GM19099 (cell line): ENCODE results near the gene TSGA10IP.
A peak's percentile ranks its signal among the peaks of the same experiment; 100 is the strongest.

Experiments used
- POLR2A ChIP-seq: IDR thresholded peaks from 3 replicates; pipeline ENCODE4 v1.6.1; 2011; ENCODE audit warnings: low read depth; ENCODE audit not compliant: insufficient read length; ENCODE audit errors: extremely low read depth

TSGA10IP gene

DNA sequence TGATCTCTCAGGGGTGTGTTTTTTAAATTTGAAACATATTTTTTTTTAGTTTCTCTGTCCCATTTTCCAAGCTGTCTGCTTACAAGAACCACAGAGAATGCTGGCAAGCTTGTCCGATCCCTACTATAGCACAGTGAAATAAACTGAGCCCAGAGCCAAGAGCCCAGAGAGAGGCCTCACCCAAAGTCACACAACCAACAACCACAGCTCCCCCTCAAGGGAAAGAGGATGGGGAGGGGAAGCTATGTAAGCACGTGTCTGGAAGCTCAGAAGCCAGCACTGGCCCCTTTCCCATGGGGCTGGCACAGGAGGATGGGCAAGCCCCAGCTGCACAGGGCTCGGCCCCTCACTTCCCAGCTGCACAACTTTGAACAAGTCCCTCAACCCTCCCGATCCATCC is 13.0 kb downstream of the TSGA10IP start:
- no peak for TF ChIP-seq POLR2A

DNA sequence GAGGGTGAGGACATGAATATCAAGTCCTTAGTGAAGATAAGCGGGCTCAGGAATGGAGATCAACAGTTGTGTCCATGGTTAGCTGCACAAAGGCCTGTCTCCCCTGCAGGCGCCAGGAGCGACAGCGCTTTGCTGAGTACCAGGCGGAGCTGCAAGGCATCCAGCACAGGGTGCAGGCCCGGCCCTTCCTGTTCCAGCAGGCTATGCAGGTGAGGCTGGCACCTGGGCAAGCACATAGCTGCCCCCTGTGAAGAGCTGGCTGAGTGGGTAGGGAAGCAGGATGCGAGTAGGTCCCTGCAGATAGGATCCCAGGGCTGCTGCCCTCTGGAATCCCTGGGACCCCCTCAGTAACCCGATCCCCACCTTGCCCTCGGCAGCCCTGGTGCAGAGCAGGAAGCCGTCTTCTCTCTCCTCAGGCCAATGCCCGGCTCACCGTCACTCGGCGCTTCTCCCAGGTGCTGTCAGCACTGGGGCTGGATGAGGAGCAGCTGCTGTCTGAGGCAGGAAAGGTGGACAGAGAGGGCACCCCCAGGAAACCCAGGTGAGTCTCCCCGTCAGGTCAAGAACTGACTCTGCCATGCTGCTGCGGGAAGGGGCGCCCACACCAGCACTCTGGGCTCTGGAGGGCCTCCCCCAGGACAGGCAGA is 13.6 kb downstream of the TSGA10IP start:
- no peak for TF ChIP-seq POLR2A

DNA sequence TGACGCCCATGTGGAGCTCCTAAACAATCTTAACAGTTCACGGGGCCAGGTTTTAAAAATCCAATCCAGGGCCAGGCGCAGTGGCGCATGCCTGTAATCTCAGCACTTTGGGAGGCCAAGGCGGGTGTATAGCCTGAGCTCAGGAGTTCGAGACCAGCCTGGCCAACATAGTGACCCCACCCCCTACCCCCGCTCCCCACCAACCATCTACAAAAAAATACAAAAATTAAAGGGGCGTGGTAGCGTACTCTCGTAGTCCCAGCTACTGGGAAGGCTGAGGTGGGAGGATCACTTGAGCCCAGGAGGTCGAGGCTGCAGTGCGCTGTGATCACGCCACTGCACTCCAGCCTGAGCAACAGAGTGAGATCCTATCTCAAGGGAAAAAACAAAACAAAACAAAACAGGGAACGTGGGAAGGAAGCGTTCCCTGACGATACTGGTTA is 15.6 kb downstream of the TSGA10IP start:
- no peak for TF ChIP-seq POLR2A

DNA sequence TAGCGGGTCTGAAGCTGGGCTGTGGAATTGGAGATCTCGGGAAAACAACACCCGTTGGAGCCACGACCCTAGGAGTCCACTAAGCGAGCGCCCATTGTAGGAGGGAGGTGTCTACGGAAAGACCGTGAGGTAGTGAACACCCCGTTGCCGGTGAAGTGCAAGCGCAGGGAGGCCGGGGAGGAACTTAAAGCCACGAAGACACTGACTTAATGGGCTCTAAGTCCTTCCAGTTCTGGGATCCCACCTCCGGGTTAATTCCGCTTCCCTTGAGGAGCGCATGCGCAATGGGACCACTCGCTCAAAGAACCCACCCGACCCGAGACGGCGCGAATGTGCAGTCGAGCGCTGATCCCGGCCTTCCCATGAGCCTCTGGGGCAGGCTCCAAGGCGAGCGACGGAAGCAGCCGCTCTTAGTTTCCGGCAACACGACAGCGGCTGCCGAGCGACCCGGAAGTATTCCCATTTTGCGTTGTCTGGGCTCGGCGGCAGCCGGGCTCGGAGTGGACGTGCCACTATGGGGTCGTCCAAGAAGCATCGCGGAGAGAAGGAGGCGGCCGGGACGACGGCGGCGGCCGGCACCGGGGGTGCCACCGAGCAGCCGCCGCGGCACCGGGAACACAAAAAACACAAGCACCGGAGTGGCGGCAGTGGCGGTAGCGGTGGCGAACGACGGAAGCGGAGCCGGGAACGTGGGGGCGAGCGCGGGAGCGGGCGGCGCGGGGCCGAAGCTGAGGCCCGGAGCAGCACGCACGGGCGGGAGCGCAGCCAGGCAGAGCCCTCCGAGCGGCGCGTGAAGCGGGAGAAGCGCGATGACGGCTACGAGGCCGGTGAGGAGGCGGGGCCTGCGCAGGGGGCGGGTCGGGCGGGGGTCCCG is 16.2 kb downstream of the TSGA10IP start, which contains the start of gene SART1:
Gene SART1 (plus strand): TSS at position 468 of the 874 bp plus-strand sequence. CDS start 47 bp downstream, at position 515.
- peak; percentile 94 for TF ChIP-seq POLR2A

DNA sequence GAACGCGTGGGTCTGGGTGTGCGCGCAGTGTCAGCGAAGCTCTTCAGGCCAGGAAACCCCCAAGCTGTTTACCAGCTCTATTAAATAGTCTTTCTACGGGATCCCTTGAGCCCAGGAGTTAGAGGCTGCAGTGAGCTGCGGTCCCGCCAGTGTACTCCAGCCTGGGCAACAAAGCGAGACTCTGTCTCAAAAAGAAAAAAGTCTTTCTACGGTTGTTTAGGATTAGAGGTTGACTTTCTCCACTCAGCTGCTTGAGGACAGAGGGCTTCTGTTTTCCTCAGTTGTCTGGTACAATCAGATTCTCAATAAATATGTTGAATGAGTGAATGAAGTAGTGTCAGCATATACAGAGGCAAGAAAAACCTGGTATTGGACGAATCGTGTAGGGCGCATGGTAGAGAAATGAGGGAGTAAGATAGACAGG is 16.9 kb downstream of the TSGA10IP start:
- no peak for TF ChIP-seq POLR2A

DNA sequence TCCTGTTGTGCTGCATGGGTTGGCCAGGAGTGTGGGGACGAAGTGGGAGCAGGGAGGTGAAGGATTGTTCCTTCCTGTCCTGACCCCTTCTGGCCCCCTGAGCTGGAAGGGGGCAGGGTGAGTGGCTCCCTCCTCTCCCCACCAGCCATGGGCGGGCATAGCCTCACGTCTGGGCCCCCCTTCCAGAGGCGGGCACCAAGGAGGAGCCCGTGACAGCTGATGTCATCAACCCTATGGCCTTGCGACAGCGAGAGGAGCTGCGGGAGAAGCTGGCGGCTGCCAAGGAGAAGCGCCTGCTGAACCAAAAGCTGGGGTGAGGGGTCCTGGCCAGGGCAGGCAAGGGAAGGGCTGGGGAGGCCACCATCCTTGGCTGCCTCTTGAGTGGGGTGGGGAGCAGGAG is 19.6 kb downstream of the TSGA10IP start:
- no peak for TF ChIP-seq POLR2A

DNA sequence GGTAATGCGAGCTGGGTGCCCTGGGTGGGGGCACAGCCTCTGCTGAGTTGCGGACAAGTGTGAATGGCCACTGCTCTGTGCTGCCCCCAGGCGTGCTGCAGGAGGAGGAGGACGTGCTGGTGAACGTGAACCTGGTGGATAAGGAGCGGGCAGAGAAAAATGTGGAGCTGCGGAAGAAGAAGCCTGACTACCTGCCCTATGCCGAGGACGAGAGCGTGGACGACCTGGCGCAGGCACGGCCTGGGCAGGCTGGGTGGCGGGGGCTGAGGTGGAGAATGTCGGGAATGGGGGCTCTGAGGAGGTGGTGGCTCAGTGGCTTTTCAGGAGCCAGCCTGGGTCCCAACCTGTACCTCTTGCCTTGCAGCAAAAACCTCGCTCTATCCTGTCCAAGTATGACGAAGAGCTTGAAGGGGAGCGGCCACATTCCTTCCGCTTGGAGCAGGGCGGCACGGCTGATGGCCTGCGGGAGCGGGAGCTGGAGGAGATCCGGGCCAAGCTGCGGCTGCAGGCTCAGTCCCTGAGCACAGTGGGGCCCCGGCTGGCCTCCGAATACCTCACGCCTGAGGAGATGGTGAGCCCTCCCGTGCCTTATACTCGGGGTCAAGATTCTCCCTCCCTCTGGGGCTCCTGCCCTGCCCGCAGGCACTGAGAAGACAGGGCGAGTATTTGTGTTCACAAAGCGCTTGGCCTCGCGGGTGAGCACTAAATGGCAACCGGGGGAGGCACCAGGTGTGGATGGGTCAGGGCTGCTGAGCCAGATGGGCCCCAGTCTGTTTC is 20.9 kb downstream of the TSGA10IP start:
- no peak for TF ChIP-seq POLR2A

DNA sequence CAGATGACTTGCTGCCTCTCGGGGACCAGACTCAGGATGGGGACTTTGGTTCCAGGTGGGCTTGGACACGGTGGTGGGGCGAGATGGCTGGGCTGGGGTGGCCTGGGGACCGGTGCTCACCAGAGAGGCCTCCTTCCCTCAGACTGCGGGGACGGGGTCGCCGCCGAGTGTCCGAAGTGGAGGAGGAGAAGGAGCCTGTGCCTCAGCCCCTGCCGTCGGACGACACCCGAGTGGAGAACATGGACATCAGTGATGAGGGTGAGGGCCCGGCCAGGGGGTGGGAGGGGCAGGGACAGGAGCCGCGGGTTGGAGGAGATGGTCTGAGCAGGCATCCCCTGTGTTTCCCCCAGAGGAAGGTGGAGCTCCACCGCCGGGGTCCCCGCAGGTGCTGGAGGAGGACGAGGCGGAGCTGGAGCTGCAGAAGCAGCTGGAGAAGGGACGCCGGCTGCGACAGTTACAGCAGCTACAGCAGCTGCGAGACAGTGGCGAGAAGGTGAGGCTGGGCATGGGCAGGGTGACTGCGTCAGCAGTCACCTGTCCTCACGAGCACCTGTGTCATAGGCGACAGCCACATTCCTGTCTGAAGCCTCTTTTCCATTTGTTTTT is 22.2 kb downstream of the TSGA10IP start:
- TF ChIP-seq POLR2A, result no peak

DNA sequence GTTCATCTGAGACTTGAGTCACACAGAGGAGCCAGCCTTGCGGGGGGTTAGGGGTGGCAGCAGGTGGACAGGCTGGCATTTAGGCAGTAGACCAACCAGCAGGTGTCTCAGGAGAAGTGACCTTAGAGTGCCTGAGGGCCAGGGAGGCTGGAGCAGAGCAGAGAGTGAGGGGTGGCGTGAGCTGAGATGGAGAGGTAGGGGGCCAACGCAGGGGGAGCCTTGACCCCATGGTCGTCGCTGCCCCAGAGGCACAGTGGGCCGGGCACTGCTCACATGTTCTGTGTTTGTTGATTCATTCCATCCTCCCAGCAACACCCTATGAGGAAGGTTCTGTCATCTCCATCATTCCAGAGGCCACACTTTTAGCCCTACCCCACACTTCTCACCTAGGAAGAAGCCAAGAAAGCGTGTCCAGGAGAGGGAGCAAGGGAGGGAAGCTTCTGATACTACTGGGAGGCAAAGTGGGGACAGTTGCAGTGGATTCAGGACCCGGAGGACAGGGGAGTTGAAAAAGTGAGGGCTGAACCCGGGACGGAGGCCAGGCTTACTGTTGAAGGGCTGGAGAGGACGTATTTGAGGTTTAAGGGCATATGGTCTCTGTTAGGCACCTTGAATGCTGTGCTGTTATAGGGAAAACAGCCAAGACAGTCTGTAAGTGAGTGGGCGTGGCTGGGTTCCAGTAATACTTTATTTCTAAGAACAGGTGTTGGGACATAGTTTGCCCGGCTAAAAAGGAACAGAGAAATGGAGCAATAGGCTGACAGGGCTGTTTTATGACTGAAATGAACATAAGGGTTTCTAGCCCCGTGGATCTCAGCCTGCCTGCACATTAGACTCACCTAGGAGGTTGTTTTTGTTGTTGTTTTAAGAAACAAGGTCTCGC is 23.6 kb downstream of the TSGA10IP start:
- no peak for TF ChIP-seq POLR2A

DNA sequence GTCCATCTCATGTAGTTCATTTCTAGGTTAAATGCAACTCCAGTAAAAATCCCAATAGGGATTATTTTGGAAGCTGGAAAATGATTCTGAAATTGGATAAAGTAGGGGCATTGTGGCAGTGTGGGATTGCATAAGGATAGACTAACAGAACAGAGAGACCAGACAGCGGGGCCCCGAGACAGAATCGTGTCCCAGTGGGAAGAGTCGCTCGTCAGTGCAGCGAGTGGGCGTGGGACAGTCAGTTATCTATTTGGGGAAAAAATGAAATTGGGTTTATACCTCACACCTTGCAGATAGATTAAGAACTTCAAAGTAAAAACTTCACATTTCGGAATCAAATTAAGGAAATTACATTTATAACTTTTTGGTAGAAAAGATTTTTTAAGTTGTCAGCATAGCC is 26.8 kb downstream of the TSGA10IP start:
- TF ChIP-seq POLR2A, result no peak

DNA sequence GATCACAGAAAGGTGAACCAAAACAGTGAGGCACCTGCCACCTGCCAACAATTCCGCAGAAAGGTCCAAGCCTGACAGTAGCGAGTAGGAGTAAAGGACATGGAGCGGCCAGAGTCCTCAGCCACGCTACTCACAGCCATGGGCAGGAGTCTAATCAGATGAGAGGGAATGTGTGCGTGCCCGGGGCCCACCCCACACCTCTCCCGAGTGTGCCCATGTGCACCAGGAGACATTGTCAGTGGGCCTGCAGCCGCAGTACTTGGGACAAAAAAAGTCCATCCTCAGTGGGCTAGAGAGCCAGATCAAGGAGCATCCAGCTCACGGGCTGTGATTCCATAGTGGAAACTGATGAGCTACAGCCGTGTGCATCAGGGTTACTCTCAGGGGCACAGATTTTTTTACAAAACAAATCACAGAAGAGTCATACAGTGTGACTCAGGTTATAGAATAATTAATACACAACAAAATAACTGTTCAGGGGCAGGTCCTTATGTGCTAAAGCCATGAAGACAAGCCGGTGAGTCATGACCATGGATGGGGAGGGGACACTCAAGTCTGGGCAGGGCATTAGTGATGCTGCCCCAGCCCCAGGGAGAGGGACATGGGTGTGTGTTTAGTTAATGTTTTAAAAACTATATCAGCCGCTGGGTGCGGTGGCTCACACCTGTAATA is 28.3 kb downstream of the TSGA10IP start:
- no peak for TF ChIP-seq POLR2A

DNA sequence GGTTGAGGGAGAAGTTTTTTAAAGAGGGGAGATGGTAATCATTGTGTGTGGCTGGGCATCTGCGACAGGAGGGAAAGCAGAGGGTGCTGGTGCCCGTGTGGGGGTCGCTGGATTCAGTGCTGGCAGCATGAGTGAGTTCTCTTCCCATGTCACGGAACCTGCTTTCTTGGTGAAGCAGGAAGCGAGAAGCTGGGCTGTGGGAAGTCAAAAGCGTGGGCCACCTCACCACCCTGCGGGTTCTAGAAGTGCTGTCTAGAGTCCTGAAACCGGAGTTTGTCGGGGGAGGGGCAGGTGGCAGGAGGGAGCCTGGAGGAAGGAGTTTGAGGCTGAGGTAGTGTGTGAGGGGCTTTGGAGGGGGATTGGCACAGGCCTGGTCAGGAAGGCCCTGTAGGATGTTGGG is 30.5 kb downstream of the TSGA10IP start:
- no peak for TF ChIP-seq POLR2A
